Measurements from ENCODE around the gene PFAS.

GRCh38 chr17:8312726-8313600, 63.9 kb downstream of the PFAS start:
- TF ChIP-seq POLR2AphosphoS5 (IDR thresholded peaks at IDR 0.05; ENCODE audit: borderline replicate concordance, low read depth, low read length) (no peak), EZH2 (IDR thresholded peaks at IDR 0.05) (peak; percentile 69), FOXP2 (optimal IDR thresholded peaks at IDR 0.05; ENCODE audit: control extremely low read depth, extremely low read length, insufficient read depth) (no peak)

Data from SK-N-MC (cell line).